Suprapubic skin (tissue), 4 donors: ENCODE measurements around the gene CCDC87. TPM values are rescaled to one million over a fixed set of nuclear protein-coding genes. Genes with fewer than 3 reads are reported as not detected.

ENCODE experiments used
- DNase-seq, 2 donors: peaks; one replicate each; pipeline ENCODE4 v3.0.0-alpha.2; 2019; ENCODE audit warnings: low spot score in 2 of 2
- H3K27ac ChIP-seq: fragments of 200-600 bp; sonication (generic); one replicate; pipeline ENCODE4 v1.5.1; 2019
- H3K27me3 ChIP-seq: fragments of 200-600 bp; sonication (generic); one replicate; pipeline ENCODE4 v1.5.1; 2019
- H3K36me3 ChIP-seq: fragments of 200-600 bp; sonication (generic); one replicate; pipeline ENCODE4 v1.5.1; 2019
- H3K4me1 ChIP-seq: fragments of 200-600 bp; sonication (generic); one replicate; pipeline ENCODE4 v1.5.1; 2019
- H3K4me3 ChIP-seq: fragments of 200-600 bp; sonication (generic); one replicate; pipeline ENCODE4 v1.5.1; 2019; ENCODE audit warnings: mild to moderate bottlenecking
- H3K9me3 ChIP-seq: fragments of 200-600 bp; sonication (generic); one replicate; pipeline ENCODE4 v1.5.1; 2019
- EP300 ChIP-seq: sonication (generic); formaldehyde crosslinking; IDR thresholded peaks from one replicate; pipeline ENCODE4 v1.6.1; 2017; ENCODE audit warnings: antibody characterized with exemption
- POLR2A ChIP-seq, 2 donors: fragments of 450-650 bp; IDR thresholded peaks; one replicate each; pipeline ENCODE4 v1.6.1; 2017; ENCODE audit warnings: antibody characterized with exemption in 2 of 2, mild to moderate bottlenecking in 2 of 2, moderate library complexity in 2 of 2
- POLR2AphosphoS5 ChIP-seq, 3 donors: sonication (generic); formaldehyde crosslinking; IDR thresholded peaks; one replicate each; pipeline ENCODE4 v1.6.1; 2017; ENCODE audit warnings: antibody characterized with exemption in 3 of 3
- WGBS: methylation state at CpG from one replicate; pipeline ENCODE4 v1.1.5; 2018; 5-methylcytosine and 5-hydroxymethylcytosine counted together
- total RNA-seq, 4 donors: library from RNA; depleted of rRNA; stranded (reverse); fragments of >200 nt; gene quantifications; one replicate each; pipeline ENCODE4 v1.1.0, GENCODE V29; 2016
- TF ChIP-seq, protein P1 (sequence below), 2 donors: fragments of 200-600 bp in 1 of 2; fragments of 450-650 bp in 1 of 2; sonication (generic) in 1 of 2; IDR thresholded peaks; one replicate each; pipeline ENCODE4 v1.5.1; 2016 to 2019; ENCODE audit warnings: antibody characterized with exemption in 2 of 2, mild to moderate bottlenecking in 1 of 2, moderate library complexity in 1 of 2

CCDC87 gene
- total RNA-seq, 4 donors from 2014 or later = 0.30 to 0.55 TPM; not detected in 2

DNA sequence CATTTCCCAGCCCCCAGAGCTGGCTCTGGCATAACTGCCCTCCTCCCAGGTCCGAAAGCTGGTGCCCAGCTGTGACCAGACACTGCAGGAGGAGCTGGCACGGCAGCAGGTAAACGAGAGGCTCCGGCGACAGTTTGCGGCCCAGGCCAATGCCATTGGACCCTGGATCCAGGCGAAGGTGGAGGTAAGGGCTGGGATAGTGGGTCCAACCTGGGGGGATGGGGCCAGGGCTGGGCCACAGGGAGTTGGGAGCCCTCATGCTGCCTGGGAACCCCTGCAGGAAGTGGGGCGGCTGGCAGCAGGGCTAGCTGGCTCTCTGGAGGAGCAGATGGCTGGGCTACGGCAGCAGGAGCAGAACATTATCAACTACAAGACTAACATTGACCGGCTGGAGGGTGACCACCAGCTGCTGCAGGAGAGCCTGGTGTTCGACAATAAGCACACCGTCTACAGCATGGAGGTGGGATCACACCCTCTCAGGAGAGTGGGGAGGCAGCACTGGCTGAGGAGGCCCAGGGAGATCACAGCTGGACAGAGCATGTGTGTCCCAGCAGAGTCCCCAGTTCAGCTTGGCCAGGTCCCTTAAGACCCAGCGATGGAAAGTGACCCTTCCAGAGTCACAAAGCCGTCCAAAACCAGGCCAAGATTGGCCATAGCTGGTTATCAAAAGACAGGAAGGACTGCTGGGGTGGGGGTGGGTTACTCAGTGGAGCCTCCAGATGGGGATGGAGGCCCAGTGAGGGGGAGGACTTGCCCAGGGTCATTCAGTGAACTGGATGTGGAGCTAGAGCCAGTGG is 31.5 kb downstream of the CCDC87 start:
- WGBS = 77% methylated on average over 8 of the region's 14 CpGs
- DNase-seq = no peak
- peaks cover 29% of the 10 kb centered on the region for H3K36me3 ChIP-seq
- H3K4me3 ChIP-seq = no peak overlapping the region
- no peak for TF ChIP-seq POLR2AphosphoS5 (IDR thresholded peaks at IDR 0.05)
- TF ChIP-seq EP300 = no peak
- TF ChIP-seq, protein P1, sequence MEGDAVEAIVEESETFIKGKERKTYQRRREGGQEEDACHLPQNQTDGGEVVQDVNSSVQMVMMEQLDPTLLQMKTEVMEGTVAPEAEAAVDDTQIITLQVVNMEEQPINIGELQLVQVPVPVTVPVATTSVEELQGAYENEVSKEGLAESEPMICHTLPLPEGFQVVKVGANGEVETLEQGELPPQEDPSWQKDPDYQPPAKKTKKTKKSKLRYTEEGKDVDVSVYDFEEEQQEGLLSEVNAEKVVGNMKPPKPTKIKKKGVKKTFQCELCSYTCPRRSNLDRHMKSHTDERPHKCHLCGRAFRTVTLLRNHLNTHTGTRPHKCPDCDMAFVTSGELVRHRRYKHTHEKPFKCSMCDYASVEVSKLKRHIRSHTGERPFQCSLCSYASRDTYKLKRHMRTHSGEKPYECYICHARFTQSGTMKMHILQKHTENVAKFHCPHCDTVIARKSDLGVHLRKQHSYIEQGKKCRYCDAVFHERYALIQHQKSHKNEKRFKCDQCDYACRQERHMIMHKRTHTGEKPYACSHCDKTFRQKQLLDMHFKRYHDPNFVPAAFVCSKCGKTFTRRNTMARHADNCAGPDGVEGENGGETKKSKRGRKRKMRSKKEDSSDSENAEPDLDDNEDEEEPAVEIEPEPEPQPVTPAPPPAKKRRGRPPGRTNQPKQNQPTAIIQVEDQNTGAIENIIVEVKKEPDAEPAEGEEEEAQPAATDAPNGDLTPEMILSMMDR (IDR thresholded peaks at IDR 0.05) = no peak
- no peak for TF ChIP-seq POLR2A (IDR thresholded peaks at IDR 0.05)
- peaks cover 9% of the 10 kb centered on the region for H3K27me3 ChIP-seq
- no peaks in the 10 kb centered on the region for H3K9me3 ChIP-seq
- H3K4me1 ChIP-seq = peaks cover 10% of the 10 kb centered on the region
- no peak overlapping the region for H3K27ac ChIP-seq

DNA sequence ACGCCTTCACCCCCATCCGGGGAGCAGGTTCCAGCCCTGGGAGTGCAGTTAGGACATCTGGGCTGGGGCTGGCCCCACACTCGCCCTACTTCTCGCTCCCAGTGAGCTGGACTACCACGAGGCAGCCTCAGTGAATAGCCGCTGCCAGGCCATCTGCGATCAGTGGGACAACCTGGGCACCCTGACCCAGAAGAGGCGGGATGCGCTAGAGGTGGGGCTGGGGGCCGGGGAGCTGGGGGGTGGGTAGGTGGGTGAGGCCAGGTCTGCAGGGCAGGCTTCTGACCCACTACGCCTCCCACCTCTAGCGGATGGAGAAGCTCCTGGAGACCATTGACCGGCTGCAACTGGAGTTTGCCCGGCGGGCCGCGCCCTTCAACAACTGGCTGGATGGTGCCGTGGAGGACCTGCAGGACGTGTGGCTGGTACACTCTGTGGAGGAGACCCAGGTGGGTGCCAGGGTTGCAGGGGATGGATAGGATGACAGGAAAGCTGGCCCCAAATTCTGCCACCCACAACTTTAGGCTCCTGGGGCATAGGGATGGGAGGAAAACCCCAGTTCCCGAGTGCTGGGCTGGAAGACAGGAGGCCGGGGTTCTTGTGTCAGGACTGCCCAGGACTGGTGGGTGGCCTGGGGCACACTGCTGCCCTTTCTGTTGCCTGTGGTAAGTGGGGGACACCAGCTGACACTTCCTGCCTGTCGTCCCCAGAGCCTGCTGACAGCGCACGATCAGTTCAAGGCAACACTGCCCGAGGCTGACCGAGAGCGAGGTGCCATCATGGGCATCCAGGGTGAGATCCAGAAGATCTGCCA is 32.8 kb downstream of the CCDC87 start:
- 74% methylated on average over 10 of the region's 27 CpGs for WGBS
- H3K27me3 ChIP-seq = peaks cover 9% of the 10 kb centered on the region
- no peaks in the 10 kb centered on the region for H3K9me3 ChIP-seq
- peaks cover 17% of the 10 kb centered on the region for H3K36me3 ChIP-seq
- no peak overlapping the region for H3K4me3 ChIP-seq
- H3K4me1 ChIP-seq = peaks cover 10% of the 10 kb centered on the region
- TF ChIP-seq EP300 = no peak
- TF ChIP-seq, protein P1 (IDR thresholded peaks at IDR 0.05) = no peak
- DNase-seq = no peak
- no peak overlapping the region for H3K27ac ChIP-seq

DNA sequence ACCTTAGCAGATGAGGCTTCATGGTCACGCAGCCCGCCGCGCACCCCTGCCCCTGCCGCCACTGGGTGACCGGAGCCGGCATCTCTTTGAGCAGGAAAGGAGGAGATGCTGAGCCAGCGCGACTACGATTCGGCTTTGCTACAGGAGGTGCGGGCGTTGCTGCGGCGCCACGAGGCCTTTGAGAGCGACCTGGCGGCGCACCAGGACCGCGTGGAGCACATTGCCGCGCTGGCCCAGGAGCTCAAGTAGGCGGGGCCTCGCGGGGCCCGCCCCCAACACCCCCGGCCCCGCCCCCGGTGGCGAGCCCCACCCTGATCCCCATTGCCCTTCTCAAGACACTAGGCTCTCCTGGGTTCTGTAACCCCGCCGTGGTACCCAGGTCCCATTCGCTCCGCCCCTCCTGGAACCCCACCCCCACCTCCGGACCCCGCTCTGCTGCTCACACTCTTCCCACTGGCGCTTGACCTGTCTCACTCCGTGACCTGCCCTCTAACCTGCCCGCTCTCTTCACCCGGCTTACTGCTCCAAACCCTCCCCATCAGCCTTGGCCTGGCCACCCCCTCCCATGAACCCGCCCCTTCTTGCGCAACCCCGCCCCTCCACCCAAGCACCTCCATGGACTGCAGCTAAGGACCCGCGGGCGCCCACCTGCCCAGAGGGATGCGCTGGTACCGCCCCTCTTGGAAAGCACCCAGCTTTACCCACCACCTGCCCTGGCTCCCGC is 33.6 kb downstream of the CCDC87 start:
- DNase-seq = no peak
- peaks cover 10% of the 10 kb centered on the region for H3K4me1 ChIP-seq

DNA sequence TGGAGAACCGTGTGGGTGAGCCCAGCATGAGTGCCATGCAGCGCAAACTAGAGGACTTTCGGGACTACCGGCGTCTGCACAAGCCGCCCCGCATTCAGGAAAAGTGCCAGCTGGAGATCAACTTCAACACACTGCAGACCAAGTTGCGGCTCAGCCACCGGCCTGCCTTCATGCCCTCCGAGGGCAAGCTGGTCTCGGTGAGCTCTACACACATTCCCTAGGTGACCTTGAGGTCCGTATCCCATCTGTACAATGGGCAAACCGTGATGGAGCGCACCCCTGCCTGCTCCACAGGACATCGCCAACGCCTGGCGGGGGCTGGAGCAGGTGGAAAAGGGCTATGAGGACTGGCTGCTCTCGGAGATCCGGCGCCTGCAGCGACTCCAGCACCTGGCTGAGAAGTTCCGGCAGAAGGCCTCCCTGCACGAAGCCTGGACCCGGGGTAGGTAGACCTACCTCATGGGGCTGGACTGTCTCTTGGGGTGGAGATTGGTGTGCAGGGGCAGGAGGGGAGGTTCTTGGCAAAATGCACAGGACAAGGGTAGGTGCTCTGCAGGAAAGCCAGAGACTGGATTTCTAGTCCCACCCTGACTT is 35.0 kb downstream of the CCDC87 start:
- no peak overlapping the region for H3K4me3 ChIP-seq
- H3K36me3 ChIP-seq = no peaks in the 10 kb centered on the region
- 97% methylated on average over 7 of the region's 24 CpGs for WGBS
- H3K9me3 ChIP-seq = no peaks in the 10 kb centered on the region
- TF ChIP-seq POLR2AphosphoS5 (IDR thresholded peaks at IDR 0.05) = no peak
- TF ChIP-seq POLR2A (IDR thresholded peaks at IDR 0.05) = no peak
- TF ChIP-seq EP300 = no peak
- TF ChIP-seq, protein P1 (IDR thresholded peaks at IDR 0.05) = no peak
- peaks cover 9% of the 10 kb centered on the region for H3K27me3 ChIP-seq
- peaks cover 10% of the 10 kb centered on the region for H3K4me1 ChIP-seq
- H3K27ac ChIP-seq = no peak overlapping the region
- no peak for DNase-seq

More for the DNA sequence above, 33.6 kb downstream of the CCDC87 start:
- 17% methylated on average over 17 of the region's 50 CpGs for WGBS
- no peak overlapping the region for H3K4me3 ChIP-seq
- no peaks in the 10 kb centered on the region for H3K9me3 ChIP-seq
- peaks cover 9% of the 10 kb centered on the region for H3K27me3 ChIP-seq
- TF ChIP-seq EP300 = no peak
- TF ChIP-seq, protein P1 (IDR thresholded peaks at IDR 0.05) = no peak
- TF ChIP-seq POLR2A (IDR thresholded peaks at IDR 0.05) = no peak
- peaks cover 10% of the 10 kb centered on the region for H3K36me3 ChIP-seq
- H3K27ac ChIP-seq = no peak overlapping the region
